OCI-LY7 (cell line): ENCODE results near the gene NEUROD2.

ENCODE experiments used
- EZH2phosphoT487 ChIP-seq: fragments of 200-600 bp; sonication (generic); IDR thresholded peaks from 2 replicates; pipeline ENCODE4 v1.6.1; 2018; ENCODE audit warnings: low read depth, borderline replicate concordance, mild to moderate bottlenecking, mixed run types, antibody characterized with exemption, low read length, moderate library complexity, mixed read lengths
- TF ChIP-seq, protein P1 (sequence below): fragments of 200-600 bp; sonication (generic); conservative IDR thresholded peaks from 2 replicates; pipeline ENCODE4 v1.5.1; 2014; ENCODE audit warnings: mild to moderate bottlenecking, antibody characterized with exemption, low read length, moderate library complexity, mixed read lengths

DNA sequence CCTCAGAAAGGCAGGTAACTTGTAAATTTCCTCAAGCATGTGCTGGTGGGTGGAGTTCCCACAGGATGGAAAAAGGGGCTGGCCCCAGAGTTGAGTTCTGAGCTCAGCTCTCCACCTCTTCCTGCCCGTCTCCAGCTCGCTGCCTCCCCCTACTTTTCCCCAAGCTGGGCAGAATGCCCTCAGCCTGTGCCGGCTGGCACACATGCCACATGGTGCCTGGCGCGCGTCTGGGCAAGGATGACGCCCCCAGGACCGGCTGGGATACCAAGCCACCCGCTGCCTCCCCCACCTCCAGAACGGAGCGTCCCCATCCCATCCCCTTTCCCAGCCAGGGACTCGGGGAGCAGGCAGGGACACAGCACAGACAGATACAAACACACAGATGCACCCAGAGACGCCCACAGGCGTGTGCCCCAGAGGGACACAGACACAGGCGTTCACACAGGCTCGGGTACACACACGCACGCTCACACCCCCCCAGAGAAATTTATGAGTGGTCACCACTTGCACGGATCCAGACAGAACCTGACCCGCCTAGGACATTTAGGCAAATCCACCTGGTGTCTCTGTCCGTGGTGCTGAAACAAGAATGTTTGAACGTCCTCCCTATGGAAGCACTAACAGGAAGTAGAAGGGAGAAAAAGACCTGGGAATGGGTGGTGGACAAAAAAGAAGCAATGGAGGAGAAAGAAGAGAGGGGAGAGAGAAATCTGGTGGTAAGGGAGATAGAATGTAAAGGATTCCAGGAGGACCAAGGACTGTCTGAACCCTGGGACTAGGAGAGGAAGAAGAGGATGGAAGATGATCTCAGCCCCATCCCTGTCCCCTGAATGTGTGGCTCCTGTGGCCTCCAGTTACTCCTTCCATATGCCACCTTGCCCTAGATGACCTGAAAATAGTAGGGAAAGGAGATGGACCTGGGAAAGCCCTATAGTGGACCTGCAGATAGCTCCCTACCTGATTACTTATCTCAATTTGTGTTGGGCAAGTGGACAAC, 15.5 kb downstream of the NEUROD2 start:
- TF ChIP-seq, protein P1, sequence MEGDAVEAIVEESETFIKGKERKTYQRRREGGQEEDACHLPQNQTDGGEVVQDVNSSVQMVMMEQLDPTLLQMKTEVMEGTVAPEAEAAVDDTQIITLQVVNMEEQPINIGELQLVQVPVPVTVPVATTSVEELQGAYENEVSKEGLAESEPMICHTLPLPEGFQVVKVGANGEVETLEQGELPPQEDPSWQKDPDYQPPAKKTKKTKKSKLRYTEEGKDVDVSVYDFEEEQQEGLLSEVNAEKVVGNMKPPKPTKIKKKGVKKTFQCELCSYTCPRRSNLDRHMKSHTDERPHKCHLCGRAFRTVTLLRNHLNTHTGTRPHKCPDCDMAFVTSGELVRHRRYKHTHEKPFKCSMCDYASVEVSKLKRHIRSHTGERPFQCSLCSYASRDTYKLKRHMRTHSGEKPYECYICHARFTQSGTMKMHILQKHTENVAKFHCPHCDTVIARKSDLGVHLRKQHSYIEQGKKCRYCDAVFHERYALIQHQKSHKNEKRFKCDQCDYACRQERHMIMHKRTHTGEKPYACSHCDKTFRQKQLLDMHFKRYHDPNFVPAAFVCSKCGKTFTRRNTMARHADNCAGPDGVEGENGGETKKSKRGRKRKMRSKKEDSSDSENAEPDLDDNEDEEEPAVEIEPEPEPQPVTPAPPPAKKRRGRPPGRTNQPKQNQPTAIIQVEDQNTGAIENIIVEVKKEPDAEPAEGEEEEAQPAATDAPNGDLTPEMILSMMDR: no peak
- no peak for TF ChIP-seq EZH2phosphoT487
